Thyroid gland (tissue), 4 donors: ENCODE measurements around the gene CSTB.

Experiments
- CTCF ChIP-seq, 6 experiments: fragments of 200-600 bp in 3 of 6; fragments of 450-650 bp in 3 of 6; sonication (generic) in 3 of 6; IDR thresholded peaks; one replicate each; pipeline ENCODE4 v1.5.1; 2016 to 2019; ENCODE audit warnings: antibody characterized with exemption in 6 of 6, mild to moderate bottlenecking in 2 of 6, inconsistent platforms in 1 of 6, moderate library complexity in 1 of 6
- POLR2A ChIP-seq, 2 donors: fragments of 450-650 bp; IDR thresholded peaks; one replicate each; pipeline ENCODE4 v1.6.1; 2017; ENCODE audit warnings: antibody characterized with exemption in 2 of 2, mild to moderate bottlenecking in 2 of 2, moderate library complexity in 1 of 2

DNA sequence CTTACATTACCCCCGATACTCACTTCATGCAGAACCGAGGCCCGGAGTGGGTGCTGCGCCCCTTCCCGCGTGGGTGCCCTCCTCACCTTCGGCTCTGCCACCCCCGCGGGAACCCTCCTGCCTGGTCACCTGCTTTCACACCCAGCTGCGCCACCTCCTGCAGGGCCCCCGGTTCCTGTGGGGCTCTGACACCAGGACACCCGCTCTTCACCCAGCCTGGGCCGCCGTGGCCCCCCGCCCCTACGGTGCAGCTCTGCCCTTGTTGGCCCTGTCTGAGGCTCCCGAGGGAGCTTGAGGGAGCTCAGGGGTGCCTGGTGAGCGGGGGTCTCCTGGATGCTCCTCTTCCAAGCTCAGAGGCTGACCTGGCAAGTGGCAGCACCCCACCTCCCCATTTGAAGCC is 32.3 kb upstream of the CSTB start:
- TF ChIP-seq CTCF (IDR thresholded peaks at IDR 0.05) (no peak), POLR2A (IDR thresholded peaks at IDR 0.05) (no peak)
